ENCODE results near the gene MS4A15.

MS4A15 gene

DNA sequence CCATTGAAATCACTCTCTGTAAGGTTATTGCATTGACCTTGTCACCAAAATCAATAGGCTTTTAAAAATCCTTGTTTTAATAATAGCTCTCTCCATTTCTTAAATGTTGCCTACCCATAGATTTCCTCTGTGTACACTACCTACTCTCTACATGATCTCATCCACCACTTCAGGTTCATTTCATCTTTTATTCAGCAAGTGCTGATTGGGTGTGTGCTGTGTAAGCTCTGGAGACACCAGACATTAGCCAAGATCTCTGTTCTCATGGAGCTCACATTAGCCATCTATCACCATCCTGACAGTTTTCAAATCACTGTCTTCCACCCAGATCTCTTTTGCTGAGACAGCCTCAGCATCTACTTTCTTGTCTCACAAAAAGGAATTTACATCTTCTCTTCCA, 24.1 kb downstream of the MS4A15 start:
- no peak for DNase-seq

- no peak for DNase-seq
These were observed 24.8 kb downstream of the MS4A15 start for GRCh38 chr11:60781286-60781980.

DNA sequence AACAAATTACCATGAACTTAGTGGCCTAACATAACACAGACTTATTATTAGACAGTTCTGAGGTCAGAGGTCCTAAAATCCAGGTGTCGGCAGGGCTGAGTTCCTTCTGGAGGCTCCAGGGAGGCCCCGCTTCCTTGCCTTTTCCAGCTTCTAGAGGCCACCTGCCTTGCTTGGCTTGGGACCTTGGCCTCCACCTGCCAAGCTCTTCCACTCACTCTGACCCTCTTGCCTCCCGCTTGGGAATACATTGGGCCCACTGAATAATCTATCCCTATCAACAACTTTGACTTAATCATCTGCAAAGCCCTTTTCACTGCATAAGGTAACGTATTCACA, 25.3 kb downstream of the MS4A15 start:
- no peak for DNase-seq

DNA sequence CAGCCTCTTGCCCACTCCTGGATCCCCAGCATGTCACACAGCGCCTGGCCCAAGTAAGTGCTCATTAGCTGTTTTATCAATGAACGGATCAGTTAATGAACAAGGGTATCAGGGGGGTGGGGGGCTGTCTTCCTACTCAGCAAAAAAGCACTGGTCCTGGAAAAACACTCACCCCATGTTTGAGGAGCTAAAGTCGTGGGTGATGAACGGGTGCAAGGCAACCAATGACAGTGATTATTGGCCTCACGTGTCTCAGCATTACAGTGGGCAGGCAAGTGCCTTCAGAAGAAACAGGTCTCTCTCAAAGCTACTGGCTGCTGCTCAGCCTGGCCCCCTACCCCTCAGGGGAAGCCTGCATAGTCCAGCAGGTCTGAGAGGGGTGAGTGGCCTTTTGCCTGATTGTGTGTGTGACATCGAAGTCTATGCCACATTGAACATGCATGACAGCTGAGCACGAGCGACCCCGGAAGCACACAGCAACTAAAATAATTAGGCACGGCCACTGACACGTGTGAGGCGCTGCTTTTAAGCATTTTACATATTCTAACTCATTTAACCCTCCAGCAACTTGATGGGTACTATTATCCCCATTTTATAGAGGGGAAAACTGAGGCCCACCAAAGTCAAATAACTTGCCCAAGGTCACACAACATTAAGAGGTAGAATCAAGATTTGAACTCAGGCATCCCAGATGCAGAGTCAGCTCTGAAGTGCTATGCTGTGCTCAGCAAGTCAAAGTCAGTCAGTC, 25.9 kb downstream of the MS4A15 start:
- DNase-seq = no peak

- no peak for DNase-seq
These were observed 26.4 kb downstream of the MS4A15 start for GRCh38 chr11:60783141-60783484.

DNA sequence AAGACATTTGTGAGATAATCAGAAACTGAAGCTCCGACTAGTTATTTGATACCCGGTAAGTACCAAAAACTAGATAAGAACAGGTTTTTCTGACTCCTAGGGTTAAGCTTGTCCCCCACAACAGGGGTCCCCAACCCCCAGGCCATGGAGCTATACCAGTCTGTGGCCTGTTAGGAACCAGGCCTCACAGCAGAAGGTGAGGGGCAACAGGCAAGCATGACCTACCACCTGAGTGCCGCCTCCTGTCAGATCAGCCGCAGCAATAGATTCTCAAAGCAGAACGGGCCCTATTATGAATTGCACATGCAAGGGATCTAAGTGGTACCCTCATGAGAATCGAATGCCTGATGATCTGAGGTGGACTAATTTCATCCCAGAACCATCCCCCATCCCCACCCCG, 27.2 kb downstream of the MS4A15 start:
- DNase-seq = no peak

GRCh38 chr11:60785136-60785535, 28.5 kb downstream of the MS4A15 start, which contains the start of gene MS4A10:
Gene MS4A10 (plus strand): TSS chr11:60785333. CDS start chr11:60790336, 5,003 bp downstream.
- DNase-seq = no peak

GRCh38 chr11:60785806-60786361, 29.2 kb downstream of the MS4A15 start:
- no peak for DNase-seq

DNA sequence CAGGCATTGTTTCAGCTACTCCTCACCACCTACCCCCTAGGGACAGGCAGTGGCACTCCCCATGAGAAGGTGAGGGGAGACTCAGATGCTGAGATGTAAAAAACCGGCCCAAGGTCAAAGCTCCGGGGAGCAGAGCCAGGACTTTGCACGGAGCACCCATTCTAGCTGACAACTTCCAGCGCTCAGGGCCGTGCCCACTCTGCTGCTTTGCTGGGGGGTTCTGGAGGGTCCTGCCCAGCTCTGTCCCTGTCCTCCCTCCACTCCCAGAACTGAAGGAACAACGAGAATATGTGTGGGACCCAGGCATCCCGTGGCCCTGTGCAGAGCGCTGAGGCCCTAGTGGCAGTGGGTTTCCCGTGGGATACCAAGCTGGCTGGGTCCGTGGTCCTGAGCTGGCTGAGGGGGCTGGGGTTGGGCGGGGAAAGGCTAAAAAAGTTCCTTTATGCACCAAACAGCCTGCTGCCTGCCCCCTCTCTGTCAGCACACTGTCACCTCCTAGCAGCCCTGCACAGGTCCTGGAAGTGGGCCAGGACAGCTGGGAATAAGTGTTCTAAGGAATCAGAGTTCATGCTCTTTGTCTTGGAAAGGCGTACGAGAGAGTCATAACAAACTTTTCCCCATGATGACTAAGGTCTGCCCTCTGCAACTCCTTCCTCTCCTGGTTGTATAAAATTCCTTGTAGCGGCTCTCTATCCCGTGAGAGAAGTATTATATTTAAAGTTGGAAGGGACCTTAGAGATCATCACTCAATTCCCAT, 30.3 kb downstream of the MS4A15 start:
- no peak for DNase-seq

DNA sequence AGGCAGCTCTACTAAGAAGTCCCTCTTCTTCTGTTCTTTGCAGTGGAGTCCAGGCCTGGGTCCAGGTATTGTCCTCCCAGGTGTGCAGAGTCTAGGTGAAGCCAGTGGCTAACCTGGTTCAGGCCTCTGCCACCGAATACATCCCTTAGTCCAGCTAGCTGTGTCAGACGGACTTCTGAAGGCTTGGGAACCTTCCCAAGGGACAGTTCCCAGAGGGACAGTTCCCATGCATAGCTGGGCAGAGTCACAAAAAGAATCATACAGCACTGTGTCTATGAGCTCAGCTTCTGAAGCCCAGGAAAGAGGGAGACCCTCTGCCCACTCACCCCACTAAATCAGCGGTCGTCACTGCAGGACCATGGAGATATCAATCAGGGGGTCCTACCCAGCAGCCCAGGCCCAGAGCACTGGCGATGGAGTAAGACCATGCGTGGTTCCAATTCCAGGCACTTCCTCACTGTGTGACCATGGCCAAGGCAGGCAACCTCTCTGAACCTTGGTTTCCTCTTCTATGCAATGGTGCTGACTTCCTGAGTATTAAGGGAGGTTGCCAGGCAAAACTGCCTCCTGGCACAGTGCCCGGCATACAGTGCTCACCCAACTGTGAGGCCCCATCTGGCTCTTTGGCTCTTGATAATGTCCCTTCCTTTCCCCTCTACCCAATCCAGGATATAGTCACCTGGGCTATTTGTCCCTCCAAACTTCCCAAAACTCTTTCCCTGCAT, 31.9 kb downstream of the MS4A15 start:
- DNase-seq = no peak

DNA sequence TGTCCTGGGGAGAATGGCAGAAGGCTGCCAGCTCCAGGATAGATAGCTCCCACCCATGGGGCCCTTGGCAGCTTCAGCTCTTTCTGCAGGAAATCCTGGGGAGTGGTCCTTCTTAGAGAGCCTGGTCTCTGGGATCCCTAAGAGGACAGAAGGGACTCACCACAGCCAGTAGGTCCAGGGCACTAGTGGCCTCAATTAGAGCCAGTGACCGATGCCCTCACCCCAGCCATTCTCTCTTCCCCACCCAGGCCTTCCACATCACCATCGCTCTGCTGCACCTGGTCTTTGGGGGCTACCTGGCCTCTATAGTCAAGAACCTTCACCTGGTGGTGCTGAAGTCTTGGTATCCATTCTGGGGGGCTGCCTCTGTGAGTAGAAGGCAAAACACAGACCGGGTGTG, 34.1 kb downstream of the MS4A15 start:
- DNase-seq = no peak

- DNase-seq = no peak
These were observed 34.7 kb downstream of the MS4A15 start for GRCh38 chr11:60791153-60791933.

- DNase-seq = no peak
These were observed 35.9 kb downstream of the MS4A15 start for GRCh38 chr11:60792521-60792920.

GRCh38 chr11:60795291-60795690, 38.6 kb downstream of the MS4A15 start:
- no peak for DNase-seq

- DNase-seq = no peak
These were observed 41.4 kb downstream of the MS4A15 start for GRCh38 chr11:60797846-60798630.

DNA sequence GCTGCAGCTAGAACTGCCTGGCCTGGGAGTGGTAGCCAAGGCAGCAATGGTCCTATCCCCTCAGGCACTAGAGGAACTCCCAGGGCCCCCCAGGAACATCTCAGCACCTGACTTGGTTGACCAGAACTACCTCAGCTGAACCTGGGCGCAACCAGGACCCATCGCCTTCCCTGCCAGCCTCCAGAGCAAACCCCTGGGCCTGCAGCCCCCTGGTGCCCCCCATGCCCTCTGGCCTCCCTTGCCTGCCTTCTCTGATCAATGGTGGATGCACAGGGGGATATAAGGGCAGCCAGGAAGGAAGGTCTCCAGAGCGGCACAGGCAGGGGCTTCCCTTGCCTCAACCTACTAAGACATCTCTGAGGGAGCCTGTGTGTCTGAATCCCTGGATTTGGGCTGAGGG, 42.0 kb downstream of the MS4A15 start:
- no peak for DNase-seq

DNA sequence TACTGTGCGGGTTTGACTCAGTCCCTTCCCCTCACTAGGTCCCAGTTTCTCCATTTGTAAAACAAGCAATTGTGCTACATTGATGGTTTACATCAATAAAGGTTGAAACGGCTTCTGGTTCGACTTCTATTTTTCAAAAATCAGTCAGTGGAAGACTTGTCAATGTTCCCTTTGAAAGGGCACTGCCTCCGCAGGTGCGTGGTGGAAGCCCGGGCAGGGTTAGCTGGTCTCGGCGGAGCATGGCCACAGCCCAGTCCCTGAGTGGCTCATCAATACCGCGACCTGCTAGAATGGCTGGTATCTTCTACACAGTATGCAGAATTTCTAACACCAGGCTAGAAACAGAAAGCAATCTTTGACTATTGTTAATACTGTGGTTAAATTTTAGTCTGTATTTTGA, 44.5 kb downstream of the MS4A15 start:
- DNase-seq = no peak

GRCh38 chr11:60803273-60803936, 46.7 kb downstream of the MS4A15 start:
- no peak for DNase-seq

- DNase-seq = no peak
These were observed 52.6 kb downstream of the MS4A15 start for GRCh38 chr11:60809249-60809648.

- DNase-seq = no peak
These were observed 53.0 kb downstream of the MS4A15 start for GRCh38 chr11:60809691-60810090.

- no peak for DNase-seq
These were observed 53.5 kb downstream of the MS4A15 start for GRCh38 chr11:60810151-60810550.
